HG03139 (cell line): Measurements from ENCODE around the gene SREBF1.
"Not testable (repeated sequence)": the region's sequence is repeated elsewhere in the genome, so short reads cannot be mapped to it uniquely, and the experiment has no call there.

Experiments
- ATAC-seq: cut with Tn5 transposase; IDR thresholded peaks from one replicate; pipeline ENCODE4 v1.9.1; 2021; ENCODE audit not compliant: unreplicated experiment

The SREBF1 gene

DNA sequence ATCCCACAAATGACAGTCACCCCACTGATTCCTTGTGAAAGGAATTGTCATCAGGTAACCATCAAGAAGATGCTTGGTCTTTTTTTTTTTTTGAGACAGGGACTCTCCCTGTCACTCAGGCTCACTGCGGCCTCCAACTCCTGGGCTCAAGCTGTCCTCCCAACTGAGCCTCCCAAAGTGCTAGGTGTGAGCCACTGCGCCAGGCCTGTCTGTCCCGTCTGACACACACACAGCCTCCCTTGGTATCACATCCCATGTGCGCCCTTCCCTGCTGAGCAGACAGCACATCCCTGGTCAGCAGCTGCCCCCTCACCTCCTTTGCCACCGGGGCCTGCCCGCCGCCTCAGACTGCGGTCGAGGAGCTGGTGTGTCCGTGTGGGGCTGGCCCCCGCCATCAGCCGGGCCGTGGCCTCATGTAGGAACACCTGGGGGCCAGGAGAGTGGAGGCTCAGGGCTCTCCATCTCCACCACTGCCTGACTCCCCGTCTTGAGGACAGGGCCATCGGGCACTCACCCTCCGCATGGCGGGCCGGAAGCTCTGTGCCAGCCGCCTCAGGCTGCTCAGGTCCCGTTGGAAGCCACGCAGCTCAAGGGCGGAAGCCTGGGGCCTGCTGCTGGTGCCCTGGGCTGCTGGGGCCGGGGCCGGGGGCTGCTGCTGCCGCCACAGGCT, 23.6 kb downstream of the SREBF1 start:
- ATAC-seq = no peak

DNA sequence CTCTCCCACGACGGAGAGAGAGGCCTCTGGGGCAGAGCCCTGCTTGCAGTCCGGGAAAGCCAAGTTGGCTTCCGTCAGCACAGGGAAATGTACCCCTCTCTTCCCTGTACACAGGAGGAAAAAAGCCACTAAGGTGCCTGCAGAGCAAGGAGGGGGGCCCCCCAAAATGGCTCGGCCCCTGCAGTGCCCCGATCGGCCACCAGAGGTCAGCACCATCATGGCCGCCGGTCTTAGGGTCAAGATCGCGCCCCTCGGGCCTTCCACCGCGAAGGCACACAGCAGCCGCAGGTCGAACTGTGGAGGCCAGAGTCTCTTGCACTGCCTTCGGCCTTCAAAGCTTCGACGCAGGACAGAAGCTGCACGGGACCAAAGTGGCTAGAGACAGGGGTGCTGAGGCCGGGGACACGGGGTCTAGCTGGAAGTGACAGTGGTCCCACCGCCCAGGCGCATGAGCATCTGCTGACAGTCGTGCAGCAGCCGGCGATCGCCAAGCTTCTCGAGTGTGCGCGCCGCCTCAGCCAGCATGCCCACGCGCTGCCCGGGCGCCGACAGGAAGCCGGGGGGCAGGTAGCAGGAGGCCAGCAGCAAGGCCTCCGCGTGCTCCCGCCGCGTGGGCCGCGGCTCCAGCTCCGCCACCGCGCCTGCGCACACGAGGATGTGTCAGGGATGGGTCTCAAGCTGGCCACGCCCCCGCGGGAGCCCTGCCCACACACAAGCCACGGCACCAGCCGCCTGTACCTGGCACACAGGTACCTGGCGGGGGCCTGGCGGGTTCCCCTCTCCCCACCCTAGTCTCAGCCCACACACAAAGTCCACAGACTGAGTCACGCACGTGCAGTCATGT, 24.4 kb downstream of the SREBF1 start:
- no peak for ATAC-seq

DNA sequence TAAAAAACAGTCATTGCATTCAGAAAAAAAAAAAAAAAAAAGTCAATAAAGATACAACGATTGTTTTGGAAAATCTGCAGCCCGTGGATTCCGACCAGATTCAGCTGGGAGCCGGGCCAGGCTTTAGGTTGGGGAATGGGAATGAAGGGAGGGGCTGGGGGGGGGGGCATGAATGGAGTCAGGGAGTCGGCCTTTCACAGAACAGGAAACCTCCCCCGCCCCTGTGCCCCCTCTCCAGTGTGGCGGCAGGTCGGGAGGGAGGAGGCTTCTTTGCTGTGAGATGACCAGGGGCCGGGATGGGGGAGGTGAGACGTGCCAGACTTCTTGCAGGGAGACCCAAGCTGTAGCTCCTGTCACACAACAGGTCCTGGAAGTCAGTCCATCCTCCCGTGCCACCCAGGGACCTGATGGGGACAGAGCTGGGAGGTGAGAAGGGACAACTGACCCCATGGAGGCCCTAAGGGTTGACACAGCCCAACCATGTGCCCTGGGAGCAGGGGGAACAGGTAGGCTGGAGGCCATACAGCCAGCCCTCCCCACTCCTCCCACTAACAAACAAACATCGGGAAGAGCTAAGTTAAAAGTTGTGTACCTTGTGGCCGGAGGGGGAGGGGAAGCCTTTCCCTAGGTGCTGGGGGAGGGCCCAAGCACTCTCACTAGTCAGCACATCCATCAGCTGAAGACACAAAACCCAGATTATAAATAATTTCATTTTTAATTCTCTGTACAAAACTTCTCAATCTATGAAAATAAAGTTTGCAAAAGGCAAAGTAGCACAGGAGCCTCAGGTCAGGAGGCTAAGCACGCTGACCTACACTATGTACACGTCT, 25.2 kb downstream of the SREBF1 start:
- ATAC-seq = no peak

DNA sequence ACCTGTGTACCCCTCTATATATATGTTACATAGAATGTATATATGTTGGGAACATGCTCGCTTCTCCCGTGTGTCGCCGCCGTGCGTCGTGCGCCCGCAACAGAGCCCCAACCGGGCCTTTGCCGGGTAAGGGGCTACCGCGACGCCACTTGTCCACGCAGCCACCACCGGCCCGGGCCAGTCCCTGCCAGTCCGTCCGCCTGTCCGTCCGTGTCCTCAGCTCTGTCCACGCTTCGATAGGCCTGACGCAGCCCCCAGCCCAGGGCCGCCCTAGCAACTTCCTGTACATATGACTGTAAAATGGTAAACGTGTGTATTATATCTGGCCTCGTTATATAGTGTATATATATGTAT, 25.9 kb downstream of the SREBF1 start:
- ATAC-seq = no peak

DNA sequence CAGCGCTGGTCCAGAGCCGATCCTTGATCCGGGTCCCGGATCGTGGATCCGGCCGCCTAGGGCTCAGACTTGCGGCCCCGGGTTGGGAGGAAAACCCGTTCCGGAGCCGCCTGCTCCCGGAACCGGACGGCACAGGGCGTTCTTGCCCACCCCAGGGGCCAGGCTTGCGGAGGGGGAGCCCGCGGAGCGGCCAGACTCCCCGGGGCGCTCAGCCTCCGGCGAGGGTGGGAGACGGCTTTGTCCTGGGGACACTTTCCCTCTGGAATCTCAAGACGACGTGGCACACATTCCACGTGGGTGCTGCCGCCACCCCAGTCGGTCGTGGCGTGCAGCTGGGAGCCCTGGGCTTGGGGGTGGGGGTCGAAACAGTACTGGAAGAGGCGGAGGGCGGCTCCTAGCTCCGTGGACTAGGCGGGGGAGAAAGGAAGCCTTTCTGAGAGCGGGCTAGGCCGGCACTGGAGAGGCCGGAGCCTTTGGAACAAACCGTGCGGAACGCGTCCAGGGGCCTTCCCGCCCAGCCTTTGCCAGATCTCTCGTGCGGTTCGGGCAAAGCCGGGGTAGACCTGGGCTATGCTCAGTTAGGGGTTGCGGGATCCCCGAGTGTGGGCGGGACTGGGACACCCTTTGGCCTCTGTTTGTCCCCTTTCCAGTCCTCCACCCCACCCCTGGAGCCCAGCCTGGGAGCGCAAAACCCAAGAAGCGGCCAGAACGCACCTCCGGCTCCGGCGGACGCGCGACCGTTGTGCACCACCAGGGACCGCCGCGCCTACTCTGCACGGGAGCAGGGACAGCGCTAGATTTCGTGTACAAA, 26.5 kb downstream of the SREBF1 start:
- ATAC-seq = no peak

DNA sequence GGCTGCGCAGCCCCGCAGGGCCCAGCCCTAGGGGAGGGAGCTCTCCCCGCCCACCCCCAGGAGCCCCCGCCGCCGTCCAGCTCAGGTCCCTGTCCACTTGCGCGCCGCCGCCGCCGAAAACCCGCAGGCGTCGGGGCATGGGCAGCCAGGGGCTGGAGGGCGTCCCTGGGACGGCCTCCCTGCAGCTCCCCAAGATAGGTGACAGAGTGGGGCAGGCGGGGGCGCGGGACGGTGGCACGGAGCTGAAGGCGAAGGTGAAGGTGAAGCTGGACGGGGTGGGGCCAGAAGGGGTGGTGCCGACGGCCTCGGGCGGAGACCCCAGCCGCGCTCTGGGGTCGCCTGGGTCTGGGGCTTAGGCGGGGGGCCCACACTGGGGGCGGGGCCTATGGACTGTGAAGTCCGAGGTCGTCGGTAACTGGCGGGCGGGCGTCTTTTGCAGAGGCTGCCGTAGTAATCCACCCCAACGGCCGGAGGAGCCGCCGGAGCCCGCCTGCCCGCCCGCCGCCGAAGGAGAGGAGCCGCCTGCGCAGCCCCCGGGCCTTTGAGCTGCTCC, 27.2 kb downstream of the SREBF1 start:
- ATAC-seq = no peak

DNA sequence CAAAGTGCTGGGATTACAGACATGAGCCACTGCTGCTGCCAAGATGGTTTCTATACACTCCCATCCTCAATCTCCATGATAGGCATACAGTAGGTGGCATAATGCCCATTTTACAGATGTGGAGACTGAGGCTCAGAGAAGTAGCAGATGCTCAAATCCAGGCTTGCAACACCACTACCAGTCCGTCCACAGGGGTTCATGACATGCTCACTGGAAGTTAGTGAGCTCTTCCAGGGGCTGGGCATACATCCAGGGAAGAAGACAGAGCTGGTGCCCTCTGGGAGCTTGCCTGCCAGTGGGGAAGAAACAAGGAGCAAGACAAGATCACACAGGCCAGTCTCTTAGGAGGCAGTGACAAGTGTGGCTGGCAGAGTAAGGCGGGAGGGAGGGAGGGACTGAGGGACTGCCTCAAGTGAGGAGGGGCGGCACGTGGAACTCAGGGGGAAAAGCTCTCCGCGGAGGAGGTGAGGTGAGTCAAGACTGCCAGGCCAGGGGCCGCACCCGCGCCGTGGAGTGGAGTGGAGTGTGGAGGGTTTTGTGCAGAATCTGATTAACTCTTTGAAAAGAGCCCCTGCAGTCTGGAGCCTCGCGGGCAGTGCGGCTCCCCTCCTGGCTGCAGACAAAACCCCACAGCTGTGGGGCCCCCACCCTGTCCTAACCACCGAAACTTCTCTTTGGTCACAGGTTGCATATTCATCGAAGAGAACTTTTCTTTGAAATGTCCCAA, 27.9 kb downstream of the SREBF1 start:
- ATAC-seq = no peak

DNA sequence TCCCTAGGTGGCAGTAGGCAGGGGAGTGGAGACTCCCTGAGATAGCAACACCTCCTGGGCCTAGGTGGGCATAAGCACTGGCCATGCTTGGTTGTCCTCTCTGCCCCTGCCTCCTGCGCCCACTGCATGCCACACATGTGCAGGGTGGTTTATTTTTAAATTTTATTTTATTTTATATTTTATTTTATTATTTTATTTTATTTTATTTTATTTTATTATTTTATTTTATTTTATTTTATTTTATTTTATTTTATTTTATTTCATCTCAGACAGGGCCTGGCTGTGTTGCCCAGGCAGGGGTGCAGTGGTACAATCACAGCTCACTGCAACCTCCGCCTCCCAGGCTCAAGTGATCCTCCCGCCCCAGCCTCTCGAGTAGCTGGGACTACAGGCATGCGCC, 28.6 kb downstream of the SREBF1 start:
- ATAC-seq = not testable (repeated sequence)

DNA sequence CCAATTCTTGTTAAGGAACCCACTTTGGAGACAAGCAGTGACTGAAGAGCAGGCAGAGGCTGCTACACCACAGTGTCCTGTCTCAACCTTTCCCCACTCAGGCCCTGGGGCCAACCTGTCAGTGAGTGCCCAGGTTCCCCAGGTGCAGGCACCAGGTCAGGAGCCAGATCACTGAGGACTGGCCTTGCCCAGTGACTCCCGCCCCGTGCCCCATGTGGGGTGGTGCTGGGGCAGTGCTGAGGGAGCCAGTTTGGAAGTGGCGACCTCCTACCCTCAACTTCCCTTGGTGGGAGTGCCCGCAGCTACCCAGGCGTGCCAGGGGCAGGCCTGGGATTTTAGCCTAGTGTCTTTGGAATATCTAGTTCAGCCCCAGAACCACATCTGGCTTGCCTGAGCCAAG, 29.3 kb downstream of the SREBF1 start:
- no peak for ATAC-seq

DNA sequence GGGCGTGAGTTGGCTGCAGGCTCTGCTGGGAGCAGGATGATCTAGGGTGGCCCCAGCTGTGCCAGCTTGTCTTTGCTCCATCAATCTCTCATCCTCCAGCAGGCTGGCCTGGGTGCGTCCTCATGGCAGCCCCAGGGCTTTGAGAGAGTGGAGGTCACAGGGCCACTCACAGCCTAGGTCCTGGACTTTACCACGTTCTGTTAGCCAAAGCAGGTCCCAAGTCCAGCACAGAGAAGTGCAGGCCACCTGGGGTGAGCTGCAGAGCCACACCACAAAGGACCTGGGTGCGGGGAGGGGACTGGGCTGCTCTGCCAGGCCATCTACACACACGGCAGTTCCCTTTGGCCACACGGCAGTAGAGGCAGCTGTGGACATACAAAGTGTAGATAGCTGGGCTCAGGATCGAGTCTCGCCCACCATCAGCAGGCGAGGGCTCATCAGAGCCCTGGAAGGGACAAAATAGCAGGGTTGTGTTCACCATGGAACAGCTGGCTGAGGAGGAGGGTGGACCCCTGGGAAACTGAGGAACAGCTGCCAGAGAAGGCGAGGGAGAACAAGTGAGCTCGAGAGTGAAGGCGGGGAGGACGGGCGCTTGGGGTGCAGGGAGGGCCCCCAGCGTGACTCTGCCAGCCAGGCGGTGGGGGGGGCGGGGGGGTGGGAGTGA, 30.0 kb downstream of the SREBF1 start:
- no peak for ATAC-seq

DNA sequence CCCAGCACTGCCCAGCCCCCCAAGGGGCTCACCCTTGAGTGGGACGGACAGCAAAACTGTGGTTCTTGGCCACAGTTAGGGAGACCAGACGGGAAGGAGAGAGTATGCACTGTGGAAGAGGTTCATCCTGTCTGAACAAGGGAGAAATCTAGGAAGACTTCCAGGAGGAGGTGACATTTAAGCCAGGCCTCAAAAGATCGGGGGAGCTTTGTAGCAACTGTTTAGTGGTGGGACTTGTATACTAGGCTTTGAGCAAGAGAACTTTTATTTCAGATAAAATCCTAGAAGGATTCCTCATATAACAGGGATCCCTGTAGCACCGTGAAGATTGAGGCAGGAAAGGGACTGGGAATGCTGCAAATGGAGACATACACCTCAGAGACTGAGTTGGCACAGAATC, 30.8 kb downstream of the SREBF1 start:
- ATAC-seq = no peak

DNA sequence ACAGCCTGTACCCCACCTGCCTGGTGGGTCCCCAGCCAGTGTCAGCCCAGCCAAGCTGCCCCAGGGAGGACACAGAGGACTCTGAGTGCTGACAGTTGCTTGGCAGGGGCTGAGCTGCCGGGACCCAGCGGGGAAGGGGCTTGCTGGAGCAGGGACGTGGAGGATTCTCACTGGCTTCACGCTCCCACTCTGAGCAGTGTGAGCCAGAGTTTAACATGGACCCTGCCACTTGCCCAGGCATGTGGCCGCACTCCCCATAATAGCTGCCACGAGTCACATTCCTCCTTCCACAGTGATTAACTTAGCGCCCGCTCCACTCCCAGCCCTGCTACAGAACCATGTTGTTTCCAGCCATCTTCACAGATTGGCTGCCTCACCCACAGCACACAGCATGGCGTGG, 31.2 kb downstream of the SREBF1 start:
- ATAC-seq = no peak

DNA sequence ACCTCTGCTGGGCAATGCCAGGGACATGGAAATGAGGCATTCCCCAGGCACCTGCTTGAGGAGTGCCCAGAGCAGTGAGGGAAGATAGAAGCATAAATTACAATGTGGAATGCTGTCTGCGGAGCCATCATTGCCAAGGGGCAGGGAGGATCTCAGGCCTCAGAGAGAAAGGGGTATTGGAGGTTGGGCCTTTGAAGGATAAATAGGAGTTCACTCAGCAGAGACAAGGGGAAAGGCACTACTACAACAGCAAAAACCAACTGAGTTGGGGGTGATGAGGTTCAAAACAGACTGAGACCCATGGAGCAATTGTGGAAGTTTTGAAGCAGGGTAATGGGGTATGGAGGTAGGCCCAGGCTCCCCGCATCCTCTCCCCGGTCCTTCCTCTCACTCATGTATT, 32.8 kb downstream of the SREBF1 start:
- no peak for ATAC-seq

DNA sequence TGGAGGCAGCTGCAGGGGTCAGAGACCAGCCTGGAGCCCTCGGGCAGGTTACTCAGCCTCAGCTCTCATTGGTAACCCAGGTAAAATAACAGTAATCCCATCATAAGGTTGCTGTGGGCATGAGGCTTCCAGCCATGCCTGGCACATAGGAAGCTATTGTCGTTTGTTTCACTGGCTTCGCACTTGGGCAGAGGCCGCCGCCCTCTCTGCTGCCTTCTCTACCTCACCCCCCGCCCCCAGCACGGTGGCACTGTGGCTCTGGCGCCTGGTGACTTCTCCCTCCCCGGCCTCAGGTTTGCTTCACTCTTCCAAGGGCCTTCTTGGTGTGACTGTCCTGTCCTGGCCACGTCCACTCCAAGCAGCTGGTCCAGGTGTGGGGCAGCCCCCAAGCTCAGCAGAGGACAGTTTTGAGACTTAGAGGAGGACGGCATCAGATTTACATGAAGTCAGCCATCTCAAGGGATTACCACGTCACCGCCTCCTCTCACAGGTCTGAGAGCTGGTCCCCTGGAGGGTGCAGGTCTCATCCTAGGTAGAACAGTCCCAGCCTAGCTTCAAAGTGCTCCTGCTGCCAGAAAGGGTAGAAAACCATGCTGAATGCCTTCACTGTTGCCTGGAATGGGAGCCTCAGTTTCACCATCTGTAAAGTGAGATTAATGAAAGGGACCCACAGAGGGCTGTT, 34.8 kb downstream of the SREBF1 start:
- ATAC-seq = no peak

DNA sequence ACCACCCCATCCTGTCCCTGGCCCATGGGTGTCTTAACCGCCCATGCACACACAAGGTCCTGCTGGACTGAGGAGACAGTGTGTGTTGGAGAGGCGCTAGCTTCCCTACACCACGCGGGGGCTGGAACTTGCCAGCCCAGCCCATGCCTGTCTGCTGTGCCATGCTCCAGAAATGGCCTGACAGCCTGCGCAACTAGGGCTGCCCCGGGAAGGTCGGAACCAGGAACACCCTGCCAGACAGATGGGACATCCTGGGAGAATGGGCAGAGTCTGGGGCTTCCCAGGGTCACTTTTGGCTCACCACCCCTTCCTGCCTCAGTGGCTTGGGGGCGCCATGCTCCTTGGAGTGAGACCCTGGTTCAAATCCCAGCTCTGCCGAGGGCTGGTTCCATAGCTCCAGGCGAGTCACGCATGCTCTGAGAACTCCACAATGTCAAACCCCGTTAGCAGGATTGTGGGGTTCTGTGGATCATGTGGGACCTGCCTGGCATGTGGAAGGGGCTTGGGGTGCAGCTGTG, 36.2 kb downstream of the SREBF1 start:
- ATAC-seq = no peak

DNA sequence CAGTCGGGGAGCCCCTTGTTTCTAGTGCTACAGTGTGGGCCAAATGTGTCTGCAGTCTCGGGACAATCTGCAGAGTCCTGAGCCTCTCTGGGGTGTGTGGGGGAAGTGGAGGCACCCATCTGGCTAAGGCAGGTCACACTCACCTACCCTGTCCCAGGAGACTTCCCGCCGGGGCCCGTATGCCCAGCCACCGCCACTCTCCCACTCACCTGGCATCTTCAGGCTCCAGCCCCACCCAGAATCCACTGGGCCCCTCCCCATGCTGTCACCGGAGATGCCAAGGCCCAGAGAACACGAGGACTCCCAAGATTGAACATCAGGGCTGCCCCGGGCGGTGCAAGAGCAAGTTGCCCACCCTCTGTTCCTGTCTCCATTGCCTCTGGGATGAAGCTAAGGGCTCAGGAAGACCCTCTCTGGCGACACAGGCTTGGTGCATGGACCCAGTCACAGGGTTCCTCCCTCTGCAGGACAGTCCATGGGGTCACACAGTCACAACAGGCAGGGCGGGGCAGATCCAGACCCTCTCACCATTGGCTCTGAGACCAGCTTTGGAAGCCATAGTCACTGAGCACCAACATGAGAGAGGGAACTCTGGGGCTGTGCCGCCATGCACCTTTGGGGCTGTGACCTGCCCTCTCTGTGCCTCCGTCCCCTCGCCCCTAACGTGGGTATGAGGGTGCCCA, 38.1 kb downstream of the SREBF1 start:
- ATAC-seq = no peak

DNA sequence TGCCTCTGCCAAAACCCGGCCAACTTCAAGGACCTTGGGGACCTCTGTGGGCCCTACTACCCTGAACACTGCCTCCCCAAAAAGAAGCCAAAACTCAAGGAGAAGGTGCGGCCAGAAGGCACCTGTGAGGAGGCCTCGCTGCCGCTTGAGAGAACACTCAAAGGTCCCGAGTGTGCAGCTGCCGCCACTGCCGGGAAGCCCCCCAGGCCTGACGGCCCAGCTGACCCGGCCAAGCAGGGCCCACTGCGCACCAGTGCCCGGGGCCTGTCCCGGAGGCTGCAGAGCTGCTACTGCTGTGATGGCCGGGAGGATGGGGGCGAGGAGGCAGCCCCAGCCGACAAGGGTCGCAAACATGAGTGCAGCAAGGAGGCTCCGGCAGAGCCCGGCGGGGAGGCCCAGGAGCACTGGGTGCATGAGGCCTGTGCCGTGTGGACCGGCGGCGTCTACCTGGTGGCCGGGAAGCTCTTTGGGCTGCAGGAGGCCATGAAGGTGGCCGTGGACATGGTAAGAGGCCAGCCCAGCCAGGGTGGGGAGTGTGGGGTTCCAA, 38.7 kb downstream of the SREBF1 start:
- no peak for ATAC-seq
